BLaER1 (cell line): ENCODE measurements around the gene OR5AL1.
A peak's percentile ranks its signal among the peaks of the same experiment; 100 is the strongest.
"Not testable (repeated sequence)": the region's sequence is repeated elsewhere in the genome, so short reads cannot be mapped to it uniquely, and the experiment has no call there.

Experiments
- H3K27ac ChIP-seq: shearing (Covaris generic); formaldehyde crosslinking; 2 replicates; pipeline ENCODE4 v1.8.1; 2022
- H3K27me3 ChIP-seq: shearing (Covaris generic); formaldehyde crosslinking; 2 replicates; pipeline ENCODE4 v1.8.1; 2022
- H3K36me3 ChIP-seq: shearing (Covaris generic); formaldehyde crosslinking; 2 replicates; pipeline ENCODE4 v1.8.1; 2022
- H3K4me1 ChIP-seq: shearing (Covaris generic); formaldehyde crosslinking; 2 replicates; pipeline ENCODE4 v1.8.1; 2022
- H3K4me2 ChIP-seq: shearing (Covaris generic); formaldehyde crosslinking; 2 replicates; pipeline ENCODE4 v1.8.1; 2022
- H3K4me3 ChIP-seq: shearing (Covaris generic); formaldehyde crosslinking; 2 replicates; pipeline ENCODE4 v1.8.1; 2022
- H3K9ac ChIP-seq: shearing (Covaris generic); formaldehyde crosslinking; 2 replicates; pipeline ENCODE4 v1.8.1; 2022
- H3K9me3 ChIP-seq: shearing (Covaris generic); formaldehyde crosslinking; 2 replicates; pipeline ENCODE4 v1.8.1; 2022
- H4K20me1 ChIP-seq: shearing (Covaris generic); formaldehyde crosslinking; 2 replicates; pipeline ENCODE4 v1.8.1; 2022
- Cebpa-rat ChIP-seq: shearing (Covaris generic); IDR thresholded peaks from 2 replicates; pipeline ENCODE4 v1.8.1; 2022

The OR5AL1 gene

DNA sequence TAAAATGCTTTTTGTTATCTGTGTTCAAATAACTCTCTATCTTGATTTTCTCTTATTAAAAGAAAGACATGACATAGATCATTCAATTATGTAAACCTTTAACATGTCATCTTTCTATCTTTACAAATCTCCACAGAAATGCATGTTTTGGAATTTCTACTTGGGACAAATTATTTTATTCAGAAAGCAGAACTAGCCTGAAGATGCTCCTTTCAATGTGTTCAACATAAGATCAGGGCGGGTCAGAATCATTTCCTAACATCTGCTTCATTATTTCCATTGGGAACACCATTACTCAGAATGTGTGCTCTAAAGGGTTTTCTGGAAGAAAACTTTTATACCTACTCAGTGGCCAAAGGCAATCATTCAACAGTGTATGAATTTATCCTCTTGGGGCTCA is at the start of gene OR5AL1:
Gene OR5AL1, plus strand, starts transcription at position 301 of the 400 bp plus-strand sequence.
- no peak for TF ChIP-seq Cebpa-rat
- Histone ChIP-seq H4K20me1 (no peaks in the 10 kb centered on the region), H3K4me1 (no peaks in the 10 kb centered on the region), H3K27ac (no peak within 1 kb of the TSS), H3K4me2 (no peak within 1 kb of the TSS), H3K9me3 (no peaks in the 10 kb centered on the region), H3K27me3 (no peaks in the 10 kb centered on the region), H3K36me3 (no peaks in the 10 kb centered on the region), H3K9ac (no peak within 1 kb of the TSS), H3K4me3 (no peak within 1 kb of the TSS)

GRCh38 chr11:56375324-56375723 is 37.2 kb upstream of the OR5AL1 start, which contains the start of gene OR8U1:
TSS of gene OR8U1 (plus strand) at chr11:56375624. CDS start at chr11:56375624, 0 bp downstream.
- H3K4me2 ChIP-seq = no peak within 1 kb of the TSS
- H3K36me3 ChIP-seq = no peaks in the 10 kb centered on the region
- no peak within 1 kb of the TSS for H3K9ac ChIP-seq
- H3K4me3 ChIP-seq = no peak within 1 kb of the TSS
- no peaks in the 10 kb centered on the region for H3K4me1 ChIP-seq
- TF ChIP-seq Cebpa-rat = no peak
- no peaks in the 10 kb centered on the region for H3K9me3 ChIP-seq
- no peaks in the 10 kb centered on the region for H3K27me3 ChIP-seq
- no peaks in the 10 kb centered on the region for H4K20me1 ChIP-seq
- no peak within 1 kb of the TSS for H3K27ac ChIP-seq

- H4K20me1 ChIP-seq = no peaks in the 10 kb centered on the region
- H3K4me1 ChIP-seq = no peaks in the 10 kb centered on the region
- no peak overlapping the region for H3K27ac ChIP-seq
- H3K4me3 ChIP-seq = no peak overlapping the region
- H3K9me3 ChIP-seq = no peaks in the 10 kb centered on the region
- no peak overlapping the region for H3K9ac ChIP-seq
- peak; percentile 71; the same call in 1 of the 2 replicates for TF ChIP-seq Cebpa-rat
- no peaks in the 10 kb centered on the region for H3K27me3 ChIP-seq
- H3K36me3 ChIP-seq = no peaks in the 10 kb centered on the region
- H3K4me2 ChIP-seq = no peak overlapping the region
Observed at GRCh38 chr11:56380120-56380519, 32.4 kb upstream of the OR5AL1 start.

GRCh38 chr11:56394381-56394780 is 18.1 kb upstream of the OR5AL1 start:
- H3K27ac ChIP-seq = no peak overlapping the region
- H3K4me1 ChIP-seq = no peaks in the 10 kb centered on the region
- H3K36me3 ChIP-seq = no peaks in the 10 kb centered on the region
- no peak overlapping the region for H3K4me3 ChIP-seq
- H3K9ac ChIP-seq = no peak overlapping the region
- no peaks in the 10 kb centered on the region for H3K9me3 ChIP-seq
- H3K4me2 ChIP-seq = no peak overlapping the region
- no peak for TF ChIP-seq Cebpa-rat
- H3K27me3 ChIP-seq = no peaks in the 10 kb centered on the region
- no peaks in the 10 kb centered on the region for H4K20me1 ChIP-seq

DNA sequence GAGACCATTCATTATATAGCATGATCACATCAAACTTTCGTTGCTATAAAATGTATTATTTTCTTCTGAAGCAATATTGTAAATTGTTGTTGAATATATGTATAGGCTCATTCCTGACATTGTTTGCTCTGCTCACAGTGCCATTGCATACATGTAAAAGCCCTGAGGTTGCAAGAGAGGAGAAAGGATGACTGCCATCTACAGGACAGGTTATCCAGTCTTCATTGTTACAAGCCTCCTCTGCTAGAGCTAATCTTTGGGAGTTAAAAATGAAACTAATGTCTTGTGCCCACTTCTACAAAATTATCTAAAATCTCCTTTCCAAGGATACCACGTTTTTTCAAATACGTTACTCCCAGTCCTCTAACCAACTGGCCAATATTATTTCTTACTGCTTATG is 16.4 kb upstream of the OR5AL1 start:
- Histone ChIP-seq H3K36me3 (no peaks in the 10 kb centered on the region), H3K4me2 (no peak overlapping the region), H3K4me3 (no peak overlapping the region), H3K27ac (no peak overlapping the region), H3K9ac (no peak overlapping the region), H3K9me3 (no peaks in the 10 kb centered on the region), H4K20me1 (no peaks in the 10 kb centered on the region), H3K27me3 (no peaks in the 10 kb centered on the region), H3K4me1 (no peaks in the 10 kb centered on the region)
- no peak for TF ChIP-seq Cebpa-rat

- H3K4me1 ChIP-seq, H3K9ac ChIP-seq, H3K27ac ChIP-seq: not testable (repeated sequence)
Observed at GRCh38 chr11:56401858-56402461, 10.5 kb upstream of the OR5AL1 start.

GRCh38 chr11:56404393-56404792 is 8.1 kb upstream of the OR5AL1 start:
- Histone ChIP-seq H3K4me3 (no peak overlapping the region), H3K27ac (no peak overlapping the region), H3K9ac (no peak overlapping the region), H3K36me3 (no peaks in the 10 kb centered on the region), H3K4me1 (no peaks in the 10 kb centered on the region), H3K27me3 (no peaks in the 10 kb centered on the region), H3K4me2 (no peak overlapping the region), H3K9me3 (peaks cover 7% of the 10 kb centered on the region), H4K20me1 (no peaks in the 10 kb centered on the region)
- TF ChIP-seq Cebpa-rat = no peak

More at GRCh38 chr11:56401858-56402461, 10.5 kb upstream of the OR5AL1 start:
- H4K20me1 ChIP-seq, H3K9me3 ChIP-seq, H3K36me3 ChIP-seq, H3K4me2 ChIP-seq, H3K27me3 ChIP-seq, H3K4me3 ChIP-seq: not testable (repeated sequence)

- H4K20me1 ChIP-seq = no peaks in the 10 kb centered on the region
- no peak overlapping the region for H3K27ac ChIP-seq
- no peaks in the 10 kb centered on the region for H3K9me3 ChIP-seq
- TF ChIP-seq Cebpa-rat = no peak
- no peak overlapping the region for H3K9ac ChIP-seq
- no peaks in the 10 kb centered on the region for H3K27me3 ChIP-seq
- no peak overlapping the region for H3K4me2 ChIP-seq
- no peaks in the 10 kb centered on the region for H3K4me1 ChIP-seq
- no peak overlapping the region for H3K4me3 ChIP-seq
- H3K36me3 ChIP-seq = no peaks in the 10 kb centered on the region
Observed at GRCh38 chr11:56410801-56411200, 1.7 kb upstream of the OR5AL1 start.

- no peaks in the 10 kb centered on the region for H4K20me1 ChIP-seq
- H3K36me3 ChIP-seq = no peaks in the 10 kb centered on the region
- H3K27me3 ChIP-seq = no peaks in the 10 kb centered on the region
- H3K9me3 ChIP-seq = no peaks in the 10 kb centered on the region
- TF ChIP-seq Cebpa-rat = no peak
- no peak overlapping the region for H3K4me2 ChIP-seq
- H3K9ac ChIP-seq = no peak overlapping the region
- H3K4me1 ChIP-seq = no peaks in the 10 kb centered on the region
- H3K27ac ChIP-seq = no peak overlapping the region
- no peak overlapping the region for H3K4me3 ChIP-seq
Observed at GRCh38 chr11:56453521-56453920, 41.0 kb downstream of the OR5AL1 start.

DNA sequence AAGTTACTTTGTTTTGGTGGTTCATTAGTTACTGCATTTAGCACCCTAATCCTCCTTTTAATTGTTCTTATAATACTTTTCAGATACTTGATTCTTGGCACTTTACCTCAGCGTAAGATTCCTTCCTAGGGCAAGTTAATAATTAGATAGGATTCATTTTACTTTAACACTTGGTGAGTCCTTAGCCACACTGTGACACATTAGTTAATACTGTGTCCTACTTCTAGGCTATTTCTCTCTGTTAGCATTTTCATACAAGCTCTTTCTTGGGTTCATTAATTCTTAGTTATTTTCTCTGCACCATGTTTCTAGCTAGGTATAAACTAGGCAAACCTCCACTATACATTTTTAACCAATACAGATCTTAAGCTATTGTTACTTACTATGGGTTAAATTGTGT is 44.6 kb downstream of the OR5AL1 start:
- H3K4me1 ChIP-seq = no peaks in the 10 kb centered on the region
- H3K27me3 ChIP-seq = no peaks in the 10 kb centered on the region
- TF ChIP-seq Cebpa-rat = no peak
- H3K4me3 ChIP-seq = no peak overlapping the region
- H3K9me3 ChIP-seq = no peaks in the 10 kb centered on the region
- no peak overlapping the region for H3K27ac ChIP-seq
- H3K9ac ChIP-seq = no peak overlapping the region
- no peaks in the 10 kb centered on the region for H3K36me3 ChIP-seq
- H3K4me2 ChIP-seq = no peak overlapping the region
- H4K20me1 ChIP-seq = no peaks in the 10 kb centered on the region
